HG03442 (cell line): ENCODE measurements around the gene CXADR.
"Not testable (repeated sequence)": the region's sequence is repeated elsewhere in the genome, so short reads cannot be mapped to it uniquely, and the experiment has no call there.

ENCODE experiments used
- ATAC-seq: cut with Tn5 transposase; IDR thresholded peaks from one replicate; pipeline ENCODE4 v1.9.1; 2021; ENCODE audit warnings: mild to moderate bottlenecking, moderate library complexity; ENCODE audit not compliant: unreplicated experiment

The CXADR gene

DNA sequence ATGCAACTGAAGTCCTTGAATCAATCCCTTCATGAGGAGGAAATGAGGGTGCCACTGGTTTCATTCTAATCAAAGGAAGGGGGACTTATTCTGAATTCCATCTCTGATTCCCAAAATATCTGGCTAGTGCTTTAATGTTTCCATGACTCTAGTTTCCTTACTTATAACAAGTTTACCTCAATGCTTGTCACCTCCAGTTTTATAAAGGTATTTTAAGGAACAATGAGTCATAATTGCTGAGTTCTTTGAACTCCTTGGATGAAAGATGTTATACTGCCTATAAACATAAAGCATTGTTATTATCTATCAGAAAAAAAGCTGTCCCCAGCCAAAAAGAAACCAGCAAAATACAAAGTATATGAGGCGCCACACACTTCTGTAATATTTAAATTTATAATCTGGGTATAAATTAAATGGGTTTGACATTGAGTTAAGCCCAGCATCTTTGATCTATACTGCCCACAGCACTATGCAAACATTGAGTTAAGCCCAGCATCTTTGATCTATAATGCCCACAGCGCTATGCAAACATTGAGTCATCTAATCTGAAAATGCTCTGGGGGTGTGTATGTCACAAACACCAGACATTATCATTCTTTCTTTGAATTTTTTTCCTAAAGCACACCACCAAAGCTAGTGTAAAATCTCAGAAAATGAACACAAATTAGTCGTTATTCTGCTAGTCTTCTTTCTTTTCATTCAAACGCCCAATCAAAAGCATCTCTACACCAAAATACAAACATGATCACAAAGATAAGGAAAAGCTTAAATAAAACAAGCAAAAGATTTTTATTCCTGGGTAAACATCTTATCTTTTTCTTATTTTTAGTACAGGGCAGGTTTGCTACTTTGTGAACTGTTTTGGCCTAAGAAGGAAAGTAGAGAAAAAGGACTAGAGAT, 11.5 kb upstream of the CXADR start:
- ATAC-seq: no peak

DNA sequence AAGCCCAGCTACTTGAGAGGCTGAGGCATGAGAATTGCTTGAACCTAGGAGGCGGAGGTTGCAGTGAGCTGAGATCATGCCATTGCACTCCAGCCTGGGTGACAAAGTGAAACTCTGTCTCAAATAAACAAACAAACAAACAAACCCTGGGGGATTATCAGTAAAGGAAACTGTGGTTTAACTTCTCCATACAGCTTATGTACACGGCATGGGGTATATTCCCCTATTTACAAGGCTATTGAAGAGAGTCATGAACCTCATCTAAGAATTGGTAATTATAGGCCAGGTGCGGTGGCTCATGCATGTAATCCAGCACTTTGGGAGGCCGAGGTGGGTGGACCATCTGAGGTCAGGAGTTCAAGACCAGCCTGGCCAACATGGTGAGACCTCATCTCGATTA, 9.9 kb upstream of the CXADR start:
- ATAC-seq: not testable (repeated sequence)

DNA sequence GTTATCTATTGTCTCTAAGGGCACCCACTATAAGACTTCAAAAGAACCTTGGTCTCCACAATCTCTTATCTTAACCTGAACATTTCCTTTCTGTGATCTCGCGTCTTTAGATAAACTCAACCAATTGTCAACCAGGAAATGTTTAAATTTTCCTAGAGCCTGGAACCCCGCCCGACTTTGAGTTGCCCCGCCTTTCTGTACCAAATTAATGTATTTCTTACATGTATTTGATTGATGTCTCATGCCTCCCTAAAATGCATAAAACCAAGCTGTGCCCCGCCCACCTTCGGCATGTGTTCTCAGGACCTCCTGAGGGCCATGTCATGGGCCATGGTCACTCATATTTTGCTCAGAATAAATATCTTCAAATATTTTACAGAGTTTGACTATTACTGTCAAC, 5.9 kb upstream of the CXADR start:
- ATAC-seq: no peak

DNA sequence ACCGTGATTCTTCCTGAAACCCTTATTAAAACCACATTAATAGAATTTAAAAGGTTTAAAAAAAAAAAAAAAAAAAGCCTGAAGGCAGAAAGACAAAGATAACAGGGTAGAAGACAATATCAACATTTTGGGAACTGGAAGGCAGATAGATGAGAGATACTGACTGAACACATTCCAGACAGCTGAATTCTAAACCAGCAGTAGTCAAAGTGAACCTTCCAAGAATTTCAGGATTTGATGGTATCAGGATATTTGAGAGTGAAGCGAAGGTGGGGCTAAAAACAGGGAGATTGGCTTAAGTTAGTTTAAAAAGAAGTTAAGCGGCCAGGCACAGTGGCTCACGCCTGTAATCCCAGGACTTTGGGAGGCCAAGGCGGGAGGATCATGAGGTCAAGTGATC, 5.3 kb upstream of the CXADR start:
- no peak for ATAC-seq

DNA sequence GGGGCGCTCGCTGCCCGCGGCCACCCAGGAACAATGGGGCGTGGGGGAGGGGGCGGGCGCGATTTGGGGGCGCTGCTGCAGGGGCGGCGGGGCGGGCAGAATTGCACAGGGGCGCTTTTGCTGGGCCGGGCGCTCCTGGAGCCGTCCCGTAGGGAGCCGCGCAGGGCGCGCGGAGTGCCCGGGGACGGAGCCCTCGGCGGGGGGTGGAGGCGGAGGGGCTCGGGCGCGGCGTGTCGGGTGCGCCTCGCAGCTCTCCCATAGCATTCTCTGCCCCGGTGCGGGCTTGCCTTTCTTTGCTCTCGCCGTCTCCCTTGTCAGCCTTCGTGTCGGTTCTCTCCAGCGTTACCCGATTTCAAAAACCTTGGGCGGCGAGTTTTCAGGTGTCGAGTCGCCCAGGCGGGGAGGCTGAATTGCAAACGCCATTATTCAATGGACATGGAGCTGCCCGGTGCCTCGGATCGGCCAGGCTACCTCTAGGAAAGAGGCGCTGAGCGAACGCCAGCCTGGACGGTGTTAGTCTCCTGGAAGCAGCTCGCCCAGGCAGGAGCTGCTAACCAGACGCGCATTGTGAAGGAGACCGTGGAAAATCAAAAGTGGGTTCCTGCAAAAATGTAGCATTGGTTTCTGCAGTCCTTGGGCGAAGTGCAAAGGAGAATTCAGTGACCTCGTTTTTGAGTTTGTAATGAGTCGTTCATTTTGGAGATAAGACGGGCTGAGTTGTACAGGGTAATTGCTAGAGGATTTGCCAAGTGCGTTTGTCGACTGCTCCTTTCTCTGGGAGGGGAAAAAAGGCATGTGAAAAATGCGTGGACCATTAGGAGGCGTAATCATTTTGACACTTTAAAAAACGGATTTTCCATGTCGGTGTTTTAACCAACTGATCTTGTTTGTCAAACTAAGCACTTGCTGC, 626 bp downstream of the CXADR start:
- peak; percentile 14 for ATAC-seq

DNA sequence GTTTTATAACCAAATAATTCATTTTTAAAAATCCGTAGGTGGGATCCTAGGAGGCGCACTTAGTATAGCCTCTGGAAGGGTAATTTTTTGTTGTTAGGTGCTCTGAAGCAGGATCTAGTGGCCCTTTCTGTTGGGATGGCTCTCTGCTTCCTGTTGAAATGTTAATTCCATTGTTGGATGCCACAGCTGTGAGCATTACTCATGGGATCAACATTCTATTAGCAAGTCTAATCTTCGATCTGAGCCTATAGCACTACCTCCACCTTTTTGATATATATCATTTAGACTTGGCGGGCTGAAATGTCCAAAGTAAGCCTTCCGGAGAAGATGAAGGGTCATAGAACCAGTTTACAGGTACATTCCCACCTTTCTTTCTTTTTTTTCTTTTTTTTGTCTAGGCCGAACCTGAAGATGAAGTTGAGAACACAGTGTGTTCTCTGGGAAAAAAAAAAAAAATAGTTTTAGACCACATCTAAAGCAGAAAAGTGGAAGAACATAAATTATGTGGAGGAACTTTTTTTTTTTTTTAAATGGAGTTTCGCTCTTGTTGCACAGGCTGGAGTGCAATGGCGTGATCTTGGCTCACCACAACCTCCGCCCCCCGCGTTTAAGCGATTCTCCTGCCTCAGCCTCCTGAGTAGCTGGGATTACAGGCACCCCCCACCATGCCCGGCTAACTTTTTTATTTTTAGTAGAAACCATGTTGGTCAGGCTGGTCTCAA, 1.4 kb downstream of the CXADR start:
- ATAC-seq: no peak

DNA sequence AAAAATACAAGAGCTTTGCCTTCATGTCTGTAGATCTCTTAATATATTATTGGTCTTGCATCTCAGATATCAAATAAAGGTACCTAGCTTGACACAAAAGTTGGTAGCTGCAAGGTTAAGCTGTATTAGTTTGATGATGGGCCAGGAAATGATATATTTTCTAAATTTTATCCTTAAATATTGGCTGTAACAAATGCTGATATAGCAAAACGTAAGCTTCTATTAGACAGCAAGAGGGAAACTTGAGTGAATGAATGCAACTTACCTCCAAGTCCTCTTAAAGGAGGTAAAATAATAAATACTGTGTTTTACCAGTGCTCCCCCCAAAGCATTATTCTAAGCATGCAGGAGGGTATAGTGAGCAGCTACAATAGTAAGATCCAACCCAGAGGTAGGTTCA, 4.2 kb downstream of the CXADR start:
- ATAC-seq: not testable (repeated sequence)

DNA sequence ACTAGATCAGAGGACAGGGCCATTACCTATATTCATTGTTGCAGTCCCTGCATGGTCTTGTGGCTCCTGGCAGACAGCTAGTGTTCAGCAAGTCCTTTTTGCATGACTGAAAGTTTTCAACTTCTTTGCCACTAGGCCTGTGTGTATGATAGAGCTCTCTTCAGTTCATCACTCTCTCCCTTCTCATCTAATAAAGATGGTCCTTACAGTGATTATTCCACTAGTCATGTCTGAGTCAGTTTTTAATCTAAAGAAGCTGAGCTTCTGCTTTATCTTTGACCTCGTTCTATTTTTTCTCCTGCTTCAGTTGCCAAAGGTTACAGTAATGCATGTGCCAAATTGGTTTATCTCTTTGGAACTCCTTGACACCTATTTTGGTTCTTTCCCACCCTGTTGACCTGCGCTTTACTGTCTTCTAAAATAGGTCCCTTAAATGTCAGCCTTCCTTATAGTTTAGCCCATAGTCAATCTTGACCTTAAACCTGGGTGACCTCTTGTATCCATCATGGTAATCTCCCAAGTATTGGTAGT, 6.4 kb downstream of the CXADR start:
- no peak for ATAC-seq

DNA sequence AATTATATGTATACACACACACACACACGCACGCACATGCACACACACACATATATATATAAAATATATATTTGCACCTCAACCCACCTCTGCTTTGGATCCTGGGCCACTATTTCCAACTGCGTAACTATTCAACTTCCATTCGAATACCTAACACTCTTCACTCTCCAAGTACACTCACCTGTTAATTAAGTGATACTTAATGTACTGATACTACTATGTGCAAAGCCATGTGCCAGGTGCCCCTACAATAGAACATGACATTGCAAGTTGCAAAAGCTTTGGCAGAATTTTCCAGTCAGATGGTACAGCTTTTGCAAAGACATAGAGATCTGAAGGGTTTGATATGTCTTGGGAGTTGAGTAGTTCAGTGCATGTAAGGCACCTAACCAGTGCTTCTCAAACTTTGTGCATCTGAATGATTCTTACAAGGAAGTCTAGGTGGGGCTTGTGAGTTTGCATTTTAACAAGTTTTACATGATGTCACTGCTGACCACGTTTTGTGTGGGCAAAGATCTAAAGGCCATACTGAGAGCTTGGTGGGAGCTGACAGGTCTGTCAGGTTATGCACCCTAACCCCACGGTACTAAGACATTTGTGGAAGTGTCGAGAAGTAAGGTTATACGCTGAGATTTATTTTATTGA, 7.2 kb downstream of the CXADR start:
- no peak for ATAC-seq

DNA sequence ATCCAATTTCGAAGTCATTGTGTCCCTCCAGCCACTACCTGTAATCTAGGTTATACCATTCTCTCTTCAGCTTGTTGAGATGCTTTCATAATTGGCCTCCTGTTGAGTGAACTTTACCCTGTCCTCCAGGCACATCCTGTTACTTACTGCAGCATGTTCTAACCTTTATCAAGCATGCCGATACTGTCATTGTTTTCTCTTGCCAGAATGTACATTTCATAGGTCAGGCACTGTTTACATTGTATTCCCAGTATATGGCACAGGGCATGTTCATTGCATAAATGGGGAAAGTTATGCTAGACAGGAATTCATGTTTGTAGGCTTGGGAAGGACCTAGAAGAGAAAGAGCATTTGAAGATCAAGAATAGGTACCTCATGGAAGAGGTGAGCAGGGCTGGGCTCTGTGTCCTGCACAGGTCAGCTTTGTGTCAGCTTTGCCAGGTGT, 10.2 kb downstream of the CXADR start:
- ATAC-seq: no peak

DNA sequence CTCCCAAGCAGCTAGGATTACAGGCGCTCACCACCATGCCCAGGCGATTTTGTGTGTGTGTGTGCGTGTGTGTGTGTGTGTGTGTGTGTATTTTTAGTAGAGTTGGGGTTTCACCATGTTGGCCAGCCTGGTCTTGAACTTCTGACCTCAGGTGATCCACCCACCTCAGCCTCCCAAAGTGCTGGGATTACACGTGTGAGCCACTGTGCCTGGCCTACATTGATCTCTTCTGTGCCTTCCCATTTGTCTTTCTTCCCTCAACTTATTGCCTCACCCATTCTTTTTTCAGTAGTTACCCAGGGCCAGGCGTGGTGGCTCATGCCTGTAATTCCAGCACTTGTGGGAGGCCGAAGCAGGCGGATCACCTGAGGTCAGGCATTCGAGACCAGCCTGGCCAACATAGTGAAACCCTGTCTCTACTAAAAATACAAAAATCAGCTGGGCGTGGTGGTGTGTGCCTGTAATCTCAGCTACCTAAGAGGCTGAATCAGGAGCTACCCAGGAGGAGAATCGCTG, 11.2 kb downstream of the CXADR start:
- not testable (repeated sequence) for ATAC-seq

DNA sequence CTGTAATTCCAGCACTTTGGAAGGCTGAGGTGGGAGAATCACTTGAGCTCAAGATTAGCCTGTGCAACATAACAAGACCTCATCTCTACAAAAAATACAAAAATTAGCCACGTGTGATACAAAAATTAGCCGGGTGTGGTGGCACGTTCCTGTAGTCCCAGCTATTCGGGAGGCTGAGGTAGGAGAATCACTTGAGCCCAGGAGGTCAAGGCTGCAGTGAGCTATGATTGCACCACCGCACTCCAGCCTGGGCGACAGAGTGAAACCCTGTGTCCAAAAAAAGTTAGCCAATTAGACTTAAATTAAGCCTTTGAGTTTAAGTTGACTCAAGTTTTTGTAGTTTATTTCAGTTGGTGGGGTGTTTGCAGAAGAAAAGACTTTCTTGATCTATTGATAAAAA, 11.8 kb downstream of the CXADR start:
- ATAC-seq: no peak

DNA sequence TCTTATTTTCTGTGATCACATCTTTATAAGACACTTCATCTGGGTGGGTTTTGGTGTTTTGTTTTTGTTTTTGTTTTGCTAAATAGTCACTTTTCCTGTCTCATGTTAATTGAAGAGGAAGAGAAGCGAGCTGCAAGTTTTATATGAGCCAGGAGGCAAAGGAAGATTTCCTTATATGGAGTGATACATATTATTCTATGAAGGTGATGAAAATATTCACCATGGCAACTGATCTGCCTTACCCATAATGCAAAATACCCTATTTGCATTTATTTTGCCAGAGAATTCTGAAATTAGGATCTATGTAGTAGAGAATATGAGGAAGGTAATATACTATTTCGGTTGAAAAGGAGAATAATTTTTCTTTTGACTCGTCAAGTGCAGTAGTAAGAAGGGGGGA, 13.9 kb downstream of the CXADR start:
- ATAC-seq: no peak

DNA sequence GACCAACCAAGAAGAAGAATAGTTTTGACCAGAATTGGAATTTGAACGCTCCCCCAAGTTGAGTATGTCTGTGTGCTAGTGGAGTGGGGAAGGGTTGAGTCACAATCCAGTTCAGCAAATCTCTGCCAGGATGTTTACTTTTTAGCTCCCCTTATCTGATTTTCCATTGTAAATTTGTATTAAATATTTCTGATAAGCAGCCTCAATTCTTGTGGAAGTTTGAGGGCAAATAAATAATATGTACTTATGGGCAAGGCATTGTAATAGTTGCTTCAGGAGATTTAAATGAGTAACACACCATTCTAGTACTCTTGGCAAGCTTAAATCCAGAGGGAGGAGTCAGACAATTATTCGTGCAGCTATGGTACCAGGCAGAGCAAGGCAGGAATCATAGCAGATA, 14.4 kb downstream of the CXADR start:
- no peak for ATAC-seq

DNA sequence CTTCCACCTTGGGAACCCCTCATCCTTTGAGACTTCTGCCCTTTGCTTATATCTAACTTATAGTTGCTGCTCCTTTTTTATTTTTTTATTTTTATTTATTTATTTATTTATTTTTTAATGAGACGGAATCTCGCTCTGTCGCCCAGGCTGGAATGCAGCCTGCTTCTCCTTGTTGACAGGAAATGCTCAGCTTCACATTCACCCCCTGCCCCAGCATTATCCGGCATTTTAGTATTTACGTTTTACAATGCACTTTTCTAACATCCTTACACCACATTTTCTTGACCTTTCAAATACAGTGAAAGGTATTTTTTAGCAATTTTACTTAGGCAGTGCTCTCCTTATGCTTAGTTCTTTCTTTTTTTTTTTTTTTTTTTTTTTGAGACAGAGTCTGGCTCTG, 14.9 kb downstream of the CXADR start:
- no peak for ATAC-seq

DNA sequence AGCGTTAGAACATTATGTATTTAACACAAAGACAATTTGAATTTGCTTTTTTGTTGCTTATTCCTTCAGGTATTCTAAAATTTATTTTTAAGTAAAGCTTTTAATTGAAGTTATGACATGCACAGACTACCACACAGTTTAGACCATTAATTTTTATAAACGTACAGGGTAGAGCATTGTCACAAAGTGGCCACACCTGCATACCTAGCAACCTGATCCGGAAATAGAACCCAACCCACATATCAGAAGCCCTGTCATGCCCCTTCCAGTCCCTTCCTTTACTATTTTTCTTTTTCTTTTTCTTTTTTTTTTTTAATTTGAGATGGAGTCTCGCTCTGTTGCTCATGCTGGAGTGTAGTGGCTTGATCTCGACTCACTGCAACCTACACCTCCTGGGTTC, 16.8 kb downstream of the CXADR start:
- no peak for ATAC-seq

DNA sequence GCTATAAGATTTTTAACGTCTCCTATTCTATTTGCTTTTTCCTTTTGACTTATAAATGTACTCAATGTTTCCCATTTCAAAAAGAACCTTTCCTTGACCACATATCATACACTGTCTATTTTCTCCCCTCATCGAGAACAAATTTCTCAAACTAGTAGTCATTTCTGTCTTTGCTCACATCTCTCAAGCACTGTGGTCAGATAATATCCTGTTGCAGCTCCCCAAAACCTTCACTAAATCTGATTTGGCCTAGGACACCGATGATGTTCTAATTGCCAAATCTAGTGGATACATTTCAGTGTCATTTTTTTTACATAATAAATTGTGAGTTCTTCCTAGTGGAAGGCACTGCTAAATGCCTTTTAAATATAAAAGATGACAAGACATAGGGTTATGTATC, 19.4 kb downstream of the CXADR start:
- ATAC-seq: no peak

DNA sequence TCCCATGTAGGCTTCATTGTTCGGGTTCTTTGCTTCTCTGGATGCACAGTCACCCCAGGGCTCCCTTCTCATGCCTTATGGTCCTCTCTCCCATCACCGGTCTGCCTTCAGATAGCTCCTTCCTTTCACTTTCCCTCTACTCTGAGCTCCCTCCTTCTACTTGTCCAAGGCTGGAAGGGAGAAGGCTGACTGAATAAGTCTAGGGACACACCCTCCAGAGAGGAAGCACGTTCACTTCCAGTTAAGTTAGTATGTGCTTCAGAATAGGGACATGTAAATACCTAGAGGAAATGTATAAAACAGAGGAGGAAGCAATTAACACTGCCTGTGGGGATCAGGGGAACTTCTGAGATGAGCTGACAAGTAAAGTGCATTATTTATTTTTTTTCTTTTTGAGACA, 23.5 kb downstream of the CXADR start:
- ATAC-seq: no peak

DNA sequence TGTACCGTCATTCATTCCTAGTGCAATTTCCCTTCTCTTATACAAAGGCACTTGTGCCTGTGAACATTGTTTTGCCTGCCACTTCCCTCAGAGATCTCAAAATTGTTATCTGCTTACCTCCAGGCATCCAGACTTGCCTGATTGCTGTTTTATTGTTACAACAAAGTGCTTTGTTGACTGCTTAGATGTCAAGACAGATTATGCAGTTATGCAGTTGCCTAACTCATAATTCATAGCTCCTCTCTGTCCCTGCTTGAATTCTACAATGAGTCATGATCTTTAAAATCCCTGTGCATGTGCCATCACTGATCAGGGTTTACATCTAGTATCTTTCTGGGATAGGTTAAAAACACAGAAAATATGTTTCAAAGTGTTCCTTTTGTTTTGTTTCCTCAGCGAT, 24.5 kb downstream of the CXADR start:
- ATAC-seq: no peak

DNA sequence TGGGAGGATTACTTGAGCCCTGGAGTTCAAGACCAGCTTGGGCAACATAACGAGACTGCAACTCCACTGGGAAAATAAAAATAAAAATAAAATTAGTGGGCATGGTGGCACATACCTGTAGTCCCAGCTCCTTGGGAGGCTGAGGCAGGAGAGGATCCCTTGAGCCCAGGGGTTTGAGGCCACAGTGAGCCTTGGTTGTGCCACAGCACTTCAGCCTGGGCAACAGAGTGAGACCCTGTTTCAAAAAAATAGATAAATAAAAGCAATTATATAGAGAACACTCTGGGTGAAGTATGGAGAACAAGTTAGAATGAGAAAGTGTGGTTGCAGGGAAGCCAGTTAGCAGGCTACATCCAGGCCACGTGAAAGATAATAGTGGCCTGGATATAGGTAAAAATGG, 25.7 kb downstream of the CXADR start:
- ATAC-seq: no peak
